Epithelial cell of esophagus (primary cell): Measurements from ENCODE around the gene CPNE4.
"Not testable (repeated sequence)": the region's sequence is repeated elsewhere in the genome, so short reads cannot be mapped to it uniquely, and the experiment has no call there.

ENCODE experiments used
- DNase-seq: peaks from one replicate; pipeline ENCODE4 v3.0.0; 2010; ENCODE audit warnings: low read depth
- H3K4me3 ChIP-seq: 2 replicates; pipeline ENCODE4 v1.5.1; 2011; ENCODE audit warnings: mild to moderate bottlenecking, low read length, control low read depth
- CTCF ChIP-seq: IDR thresholded peaks from 2 replicates; pipeline ENCODE4 v1.5.1; 2011; ENCODE audit warnings: low read depth, mild to moderate bottlenecking, low read length, control low read depth, inconsistent platforms; ENCODE audit not compliant: insufficient read depth; ENCODE audit errors: missing control alignments

Gene CPNE4

DNA sequence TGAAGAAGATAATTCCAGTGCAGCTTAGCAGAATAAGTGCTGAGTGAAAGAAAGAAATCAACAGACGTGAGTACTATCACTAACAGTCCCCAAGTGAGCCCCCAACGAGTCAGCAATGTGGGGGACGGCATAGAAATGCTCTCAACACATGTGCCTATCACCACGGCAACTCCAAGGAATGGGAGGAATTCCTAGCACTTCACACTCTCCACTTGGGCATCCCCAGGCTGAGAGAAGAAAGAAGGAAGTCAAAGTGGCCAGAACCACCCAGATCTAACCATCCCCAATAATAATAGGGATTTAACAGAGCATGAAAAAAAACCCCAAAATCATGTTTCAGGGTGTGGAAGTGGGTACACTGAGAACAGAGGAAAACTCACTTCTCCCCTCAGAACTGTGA is 29.3 kb upstream of the CPNE4 start:
- H3K4me3 ChIP-seq, result no peak overlapping the region
- DNase-seq, result no peak
- no peak for TF ChIP-seq CTCF

- TF ChIP-seq CTCF, result no peak
- DNase-seq, result peak; percentile 93
- no peak overlapping the region for H3K4me3 ChIP-seq
Observed at GRCh38 chr3:132062535-132062934, 27.7 kb upstream of the CPNE4 start.

GRCh38 chr3:132055872-132056271 is 21.1 kb upstream of the CPNE4 start:
- no peak overlapping the region for H3K4me3 ChIP-seq
- no peak for DNase-seq
- no peak for TF ChIP-seq CTCF

DNA sequence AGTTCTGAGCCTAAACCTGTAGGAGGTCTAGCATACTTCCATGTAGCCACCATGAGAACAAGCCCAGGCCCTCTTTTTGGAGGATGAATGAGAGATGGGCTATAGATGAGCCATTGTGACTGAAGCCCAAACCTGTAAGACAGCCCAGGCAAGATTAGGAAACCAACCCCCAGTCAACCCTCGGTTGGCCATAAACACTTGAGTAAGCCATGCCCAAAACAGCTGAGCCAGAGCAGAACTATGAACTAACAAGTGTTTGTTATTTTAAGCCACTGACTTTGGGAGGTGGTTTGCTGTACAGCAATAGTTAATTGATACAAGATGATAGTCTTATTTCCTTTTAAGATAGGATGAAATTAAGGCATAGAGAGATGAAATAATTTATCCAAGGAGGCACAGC is 12.4 kb upstream of the CPNE4 start:
- H3K4me3 ChIP-seq, result no peak overlapping the region
- DNase-seq, result peak; percentile 70
- no peak for TF ChIP-seq CTCF

DNA sequence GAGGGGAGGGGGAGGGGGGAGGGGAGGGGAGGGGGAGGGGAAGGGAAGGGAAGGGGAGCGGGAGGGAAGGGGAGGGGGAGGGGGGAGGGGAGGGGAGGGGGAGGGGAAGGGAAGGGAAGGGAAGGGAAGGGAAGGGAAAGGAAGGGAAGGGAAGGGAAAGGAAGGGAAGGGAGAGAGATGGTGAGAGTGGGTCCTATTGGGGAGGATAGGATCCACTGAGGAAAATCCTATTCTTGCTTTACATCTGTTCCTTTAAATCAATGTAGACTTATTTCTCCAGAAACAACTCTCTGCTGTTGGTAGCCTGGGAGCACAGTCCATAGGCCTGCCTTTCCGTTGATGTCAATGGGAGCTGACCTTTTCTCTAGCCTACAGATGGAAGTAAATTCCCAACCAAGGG is 10.1 kb upstream of the CPNE4 start:
- not testable (repeated sequence) for DNase-seq, H3K4me3 ChIP-seq

DNA sequence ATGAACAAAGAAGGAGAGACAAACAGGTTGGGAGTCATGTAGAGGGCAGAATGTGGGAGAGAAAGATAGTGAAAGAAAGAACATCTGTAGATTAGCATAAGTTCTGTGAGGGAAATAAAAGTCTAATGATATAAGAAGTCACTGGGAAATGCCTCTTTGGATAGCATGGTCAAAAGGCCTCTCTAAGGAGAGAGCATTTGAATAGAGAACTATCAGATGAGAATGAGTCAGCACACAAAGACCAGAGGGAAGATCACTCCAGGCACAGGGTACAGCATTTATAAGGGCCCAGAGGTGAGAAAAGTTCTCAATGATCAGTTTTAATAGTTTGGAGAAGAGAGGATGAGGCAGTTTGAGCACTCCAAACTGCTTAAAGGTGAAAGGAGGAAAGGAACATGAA is 7.9 kb upstream of the CPNE4 start:
- no peak for DNase-seq
- no peak overlapping the region for H3K4me3 ChIP-seq
- no peak for TF ChIP-seq CTCF

GRCh38 chr3:132038198-132038825 is 3.5 kb upstream of the CPNE4 start:
- peak; percentile 76 for TF ChIP-seq CTCF
- H3K4me3 ChIP-seq, result no peak overlapping the region
- peak; percentile 59 for DNase-seq

- no peak overlapping the region for H3K4me3 ChIP-seq
- TF ChIP-seq CTCF, result no peak
Observed at GRCh38 chr3:132037581-132037980, 2.8 kb upstream of the CPNE4 start.

More at GRCh38 chr3:132037581-132037980, 2.8 kb upstream of the CPNE4 start:
- no peak for DNase-seq
